Subcutaneous adipose tissue (tissue), 4 donors: ENCODE results near the gene GFOD1. TPM values are rescaled to one million over a fixed set of nuclear protein-coding genes. Genes with fewer than 3 reads are reported as not detected.

Experiments used
- CTCF ChIP-seq: fragments of 450-650 bp; IDR thresholded peaks from one replicate; pipeline ENCODE4 v1.5.1; 2016; ENCODE audit warnings: low read depth, mild to moderate bottlenecking, control low read depth, antibody characterized with exemption, moderate library complexity
- total RNA-seq, 4 donors: library from RNA; depleted of rRNA; stranded (reverse); fragments of >200 nt; gene quantifications; one replicate each; pipeline ENCODE4 v1.1.0, GENCODE V29; 2016

The GFOD1 gene
- total RNA-seq, 4 donors from 2014 or later = 26.2 to 68.9 (median 29.1) TPM

- TF ChIP-seq CTCF = no peak
Measured at GRCh38 chr6:13412639-13413465, 74.5 kb downstream of the GFOD1 start.

DNA sequence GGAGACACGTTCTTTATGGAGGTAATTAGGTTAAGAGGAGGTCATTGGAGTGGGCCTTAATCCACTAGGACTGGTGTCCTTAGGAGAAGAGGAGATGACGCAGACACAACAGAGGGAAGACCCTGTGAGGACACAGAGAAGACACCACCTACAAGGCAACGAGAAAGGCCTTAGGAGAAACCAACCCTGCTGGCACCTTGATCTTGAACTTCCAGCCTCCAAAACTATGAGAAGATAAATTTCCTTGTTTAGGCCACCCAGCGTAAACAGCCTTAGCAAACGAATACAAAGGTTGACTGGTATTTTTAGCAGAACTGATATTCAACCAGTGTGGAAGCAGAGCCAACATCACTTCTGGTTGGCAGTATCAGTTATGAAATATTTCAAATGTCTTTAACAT is 75.2 kb downstream of the GFOD1 start:
- TF ChIP-seq CTCF = no peak

DNA sequence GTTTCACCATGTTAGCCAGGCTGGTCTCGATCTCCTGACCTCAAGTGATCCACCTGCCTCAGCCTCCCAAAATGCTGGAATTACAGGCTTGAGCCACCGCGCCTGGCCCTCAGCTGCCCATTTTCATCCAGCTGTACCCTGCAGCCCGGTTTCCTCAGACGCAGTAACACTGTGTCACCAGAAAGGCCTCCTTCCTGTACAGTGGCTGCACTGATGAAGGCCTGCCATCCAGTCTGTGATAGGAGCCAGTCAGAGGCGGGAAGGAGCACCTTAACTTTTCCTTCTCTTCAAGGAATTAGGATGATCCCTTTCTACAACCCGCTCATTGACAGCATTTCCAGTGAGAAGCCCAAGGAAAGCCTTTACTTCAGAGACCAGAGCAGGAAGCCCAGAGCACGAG is 75.9 kb downstream of the GFOD1 start:
- no peak for TF ChIP-seq CTCF

- no peak for TF ChIP-seq CTCF
Measured at GRCh38 chr6:13409991-13410390, 77.4 kb downstream of the GFOD1 start.

- no peak for TF ChIP-seq CTCF
Measured at GRCh38 chr6:13407709-13408695, 79.4 kb downstream of the GFOD1 start.

- no peak for TF ChIP-seq CTCF
Measured at GRCh38 chr6:13407368-13407708, 80.1 kb downstream of the GFOD1 start.

- no peak for TF ChIP-seq CTCF
Measured at GRCh38 chr6:13406781-13407180, 80.6 kb downstream of the GFOD1 start.
